GM21367 (cell line): ENCODE data around the gene HOMER1.
"Not testable (repeated sequence)": the region's sequence is repeated elsewhere in the genome, so short reads cannot be mapped to it uniquely, and the experiment has no call there.

Source experiments
- ATAC-seq: cut with Tn5 transposase; IDR thresholded peaks from one replicate; pipeline ENCODE4 v1.9.1; 2021; ENCODE audit not compliant: unreplicated experiment

The HOMER1 gene

DNA sequence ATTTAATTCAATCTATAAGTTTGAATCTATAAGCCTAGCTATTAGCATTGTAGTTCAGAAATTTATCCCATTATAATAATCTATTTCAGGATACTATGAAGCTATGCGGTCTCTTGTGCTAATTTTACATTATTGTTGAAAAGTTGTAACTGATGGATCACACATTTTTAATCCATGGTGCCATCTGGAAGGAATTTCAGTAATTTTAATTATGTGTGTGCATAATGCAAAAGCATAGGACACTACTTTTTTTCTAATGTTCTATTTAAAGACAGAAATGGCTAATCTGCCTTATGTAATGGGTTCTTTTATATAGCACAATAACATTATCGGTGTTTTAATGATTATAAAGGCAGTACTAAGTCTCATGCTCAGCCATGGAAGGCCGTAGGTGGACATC is 90.6 kb downstream of the HOMER1 start:
- ATAC-seq = no peak

- ATAC-seq = no peak
Measured at GRCh38 chr5:79420248-79420647, 93.7 kb downstream of the HOMER1 start.

DNA sequence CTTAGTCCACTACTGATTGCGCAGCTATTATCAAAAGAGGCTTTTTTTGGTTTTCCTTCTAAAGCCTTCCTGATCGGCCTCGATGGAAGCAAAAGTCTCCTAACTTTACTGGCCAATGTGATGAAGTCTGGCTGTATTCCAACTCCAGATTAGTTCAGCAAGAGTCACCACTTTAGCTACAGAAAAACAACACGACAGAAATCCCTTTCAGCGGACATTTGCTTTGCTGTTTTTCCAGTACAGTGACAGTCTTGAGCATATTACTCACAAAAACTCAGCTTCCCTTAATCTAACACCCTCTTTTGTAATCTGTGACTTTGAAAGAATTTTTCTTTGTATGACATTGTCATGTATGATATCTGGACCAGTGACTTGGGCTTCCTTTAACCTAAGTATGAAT is 95.7 kb downstream of the HOMER1 start:
- ATAC-seq = no peak

GRCh38 chr5:79417495-79417894 is 96.4 kb downstream of the HOMER1 start:
- no peak for ATAC-seq

- peak; percentile 91 for ATAC-seq
Measured at GRCh38 chr5:79416499-79416898, 97.4 kb downstream of the HOMER1 start.

DNA sequence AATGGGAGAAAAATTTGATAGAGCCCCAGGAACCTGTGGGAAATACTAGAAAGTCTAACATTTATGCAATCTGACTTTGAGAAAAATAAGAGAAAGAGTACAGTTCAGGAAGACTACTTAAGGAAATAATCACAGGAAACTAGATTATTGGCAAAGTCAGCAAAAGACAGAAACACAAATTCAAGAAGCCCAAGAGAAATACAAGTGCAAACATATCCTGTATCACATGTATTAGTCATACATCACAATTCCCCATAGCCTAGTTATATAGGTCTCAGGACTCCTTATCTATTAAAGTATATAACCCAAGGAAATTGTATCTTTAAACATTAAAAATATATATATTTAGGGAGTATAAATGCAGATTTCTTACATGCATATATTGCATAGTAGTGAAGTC is 100.8 kb downstream of the HOMER1 start:
- no peak for ATAC-seq

GRCh38 chr5:79408028-79408427 is 105.9 kb downstream of the HOMER1 start:
- no peak for ATAC-seq

- no peak for ATAC-seq
Measured at GRCh38 chr5:79407591-79407990, 106.3 kb downstream of the HOMER1 start.

DNA sequence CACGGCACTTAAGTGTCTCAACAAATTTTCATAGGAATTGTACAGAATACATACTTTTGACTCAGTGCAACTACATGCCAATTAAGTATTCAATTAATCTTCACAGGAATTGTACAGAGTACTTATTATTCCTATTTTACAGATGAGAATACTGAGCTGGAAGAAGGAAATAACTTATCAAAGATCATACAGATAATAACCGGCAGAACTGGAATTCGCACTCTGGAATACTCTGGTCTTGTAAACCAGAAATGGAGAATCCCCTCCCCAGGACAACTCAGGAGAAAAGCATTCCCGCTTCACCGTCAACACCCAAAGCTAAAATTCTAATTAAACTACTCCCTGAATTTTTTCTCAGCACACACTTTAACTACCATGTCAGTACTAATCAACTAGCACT is 112.7 kb downstream of the HOMER1 start:
- no peak for ATAC-seq

DNA sequence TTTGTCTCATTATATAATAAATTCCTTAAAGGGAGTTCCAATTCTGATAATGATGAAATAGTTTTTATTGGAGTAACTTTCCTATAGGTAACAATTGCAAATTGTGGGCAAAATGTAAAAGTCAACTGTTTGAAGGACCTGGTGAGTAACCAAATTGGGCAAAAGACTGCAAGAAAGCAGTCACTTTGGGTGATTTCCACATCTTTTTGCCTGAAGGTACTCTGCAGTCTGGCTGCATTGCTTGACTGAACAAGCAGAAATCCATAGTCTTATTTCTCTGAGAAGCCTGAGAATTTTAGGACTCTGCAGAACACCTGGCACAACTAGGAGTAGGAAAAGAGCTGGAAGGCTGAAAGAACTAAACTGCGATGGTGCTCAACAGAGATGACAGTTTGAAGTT is 114.9 kb downstream of the HOMER1 start:
- no peak for ATAC-seq

GRCh38 chr5:79397080-79397479 is 116.9 kb downstream of the HOMER1 start:
- no peak for ATAC-seq

GRCh38 chr5:79396265-79396664 is 117.7 kb downstream of the HOMER1 start:
- no peak for ATAC-seq

GRCh38 chr5:79395296-79395695 is 118.6 kb downstream of the HOMER1 start:
- ATAC-seq = no peak

DNA sequence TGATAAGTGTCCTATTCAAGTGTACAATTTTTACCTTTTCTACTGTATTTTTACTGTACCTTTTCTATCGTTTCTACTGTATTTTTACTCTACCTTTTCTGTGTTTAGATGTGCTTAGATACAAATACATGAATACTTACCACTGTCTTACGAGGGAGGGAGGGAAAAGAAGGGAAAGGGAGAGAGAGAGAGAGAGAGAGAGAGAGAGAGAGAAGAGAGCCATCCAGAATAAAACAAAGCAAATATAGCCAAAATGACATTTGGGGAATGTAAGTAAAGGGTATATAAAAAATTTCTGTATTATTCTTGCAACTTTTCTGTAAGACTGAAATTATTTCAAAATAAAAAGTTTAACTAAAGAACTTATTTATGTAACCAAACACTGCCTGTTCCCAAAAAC is 121.2 kb downstream of the HOMER1 start:
- no peak for ATAC-seq

- no peak for ATAC-seq
Measured at GRCh38 chr5:79386679-79387078, 127.3 kb downstream of the HOMER1 start.

DNA sequence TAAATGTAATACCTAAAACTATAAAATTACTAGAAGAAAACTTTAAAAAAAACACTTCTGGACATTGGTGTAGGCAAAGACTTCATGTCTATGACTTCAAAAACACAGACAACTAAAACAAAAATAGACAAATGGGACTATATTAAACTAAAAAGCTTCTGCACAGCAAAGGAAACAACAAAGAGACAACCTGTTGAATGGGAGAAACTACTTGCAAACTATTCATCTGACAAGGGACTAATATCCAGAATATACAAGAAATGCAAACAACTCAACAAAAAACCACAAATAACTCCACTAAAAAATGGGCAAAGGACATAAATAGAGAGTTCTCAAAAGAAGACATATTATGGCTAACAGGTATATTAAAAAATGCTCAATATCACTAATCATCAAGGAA is 128.8 kb downstream of the HOMER1 start:
- ATAC-seq = not testable (repeated sequence)

GRCh38 chr5:79378510-79379186 is 135.3 kb downstream of the HOMER1 start:
- no peak for ATAC-seq

- ATAC-seq = no peak
Measured at GRCh38 chr5:79357398-79357797, 156.5 kb downstream of the HOMER1 start.

GRCh38 chr5:79349881-79350280 is 164.1 kb downstream of the HOMER1 start:
- no peak for ATAC-seq

DNA sequence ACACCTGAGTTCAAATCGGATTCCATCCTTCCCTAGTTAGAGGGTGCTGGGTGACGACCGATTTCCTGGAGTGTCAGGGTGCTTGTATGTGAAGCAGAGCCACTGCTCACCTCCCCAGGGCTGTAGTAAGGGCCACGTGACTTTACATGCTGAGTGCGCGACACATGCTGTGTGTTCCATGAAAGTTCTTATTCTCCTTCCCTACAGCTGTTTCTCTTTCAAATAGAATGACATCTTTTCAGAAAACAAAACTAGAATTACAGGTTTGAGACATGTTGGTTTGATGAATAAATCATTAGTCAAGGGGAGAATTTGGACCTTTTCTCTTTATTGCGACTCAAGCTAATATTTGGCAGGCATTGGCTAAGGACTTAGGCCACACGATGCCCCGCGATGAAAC is 164.9 kb downstream of the HOMER1 start:
- ATAC-seq = no peak

DNA sequence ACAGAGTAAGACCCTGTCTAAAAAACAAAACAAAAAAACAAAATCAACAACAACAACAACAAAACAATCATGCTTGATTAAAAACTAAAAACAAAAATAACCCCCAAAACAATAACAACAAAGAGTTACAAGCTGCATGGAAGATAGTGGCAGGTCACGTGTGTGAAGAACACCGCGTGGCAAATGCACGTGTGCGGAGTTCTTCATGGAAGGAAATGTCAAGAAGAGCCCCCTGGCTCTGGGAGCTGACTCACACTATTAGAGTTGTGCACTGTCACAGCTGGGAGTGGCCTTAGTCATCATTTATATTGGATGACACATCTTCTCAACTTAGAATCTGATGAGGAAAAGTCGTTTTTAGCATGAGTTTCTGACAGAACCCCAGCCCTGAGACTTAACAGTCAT is 167.5 kb downstream of the HOMER1 start:
- ATAC-seq = no peak

DNA sequence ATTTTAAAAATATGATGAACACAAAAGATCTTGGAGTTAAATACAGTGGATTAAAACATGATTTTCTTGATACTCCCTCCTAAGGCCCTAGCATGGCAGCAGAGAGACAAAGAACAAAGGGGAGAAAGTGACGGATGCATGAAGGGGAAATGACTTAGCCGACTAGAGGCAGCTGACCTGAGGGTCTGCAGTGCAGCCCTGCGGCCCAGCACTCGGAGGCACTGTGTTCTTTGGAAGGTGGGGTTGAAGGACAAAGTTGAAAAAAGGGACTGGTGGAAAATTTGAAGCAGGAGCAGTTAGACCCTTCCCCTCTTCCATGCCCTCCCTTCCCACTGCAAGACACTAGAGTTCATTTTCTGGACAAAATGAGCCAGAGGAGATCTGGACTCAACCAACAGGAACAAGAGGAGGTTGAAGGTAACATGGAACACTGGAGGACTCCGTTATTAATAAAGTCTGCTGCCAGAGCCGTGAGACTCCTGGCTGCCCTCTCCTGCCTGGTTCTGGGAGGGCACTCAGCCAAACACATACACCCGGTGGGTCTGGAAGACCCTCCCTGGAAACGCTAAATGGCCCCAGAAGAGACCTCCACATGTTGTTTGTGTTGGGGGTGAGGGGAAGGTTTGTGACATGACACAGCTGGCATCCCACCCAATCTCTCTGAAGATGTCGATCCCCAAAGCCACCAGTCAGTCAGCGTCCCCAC is 179.9 kb downstream of the HOMER1 start:
- no peak for ATAC-seq

GRCh38 chr5:79330071-79330470 is 183.9 kb downstream of the HOMER1 start:
- no peak for ATAC-seq
